Peyer's patch (tissue), 4 donors: ENCODE results near the gene SKAP2.

Experiments used
- CTCF ChIP-seq, 6 experiments: fragments of 450-650 bp in 4 of 6; fragments of 200-600 bp in 2 of 6; sonication (generic) in 1 of 6; IDR thresholded peaks; one replicate each; pipeline ENCODE4 v1.5.1; 2017 to 2019; ENCODE audit warnings: antibody characterized with exemption in 6 of 6, mild to moderate bottlenecking in 3 of 6, moderate library complexity in 1 of 6
- POLR2A ChIP-seq, 2 donors: fragments of 450-650 bp; IDR thresholded peaks; one replicate each; pipeline ENCODE4 v1.5.1; 2017; ENCODE audit warnings: antibody characterized with exemption in 2 of 2, mild to moderate bottlenecking in 2 of 2, moderate library complexity in 2 of 2

- TF ChIP-seq CTCF (IDR thresholded peaks at IDR 0.05) (no peak), POLR2A (IDR thresholded peaks at IDR 0.05) (no peak)
Observed at GRCh38 chr7:26685606-26686005, 178.8 kb downstream of the SKAP2 start.
